Measurements from ENCODE around the gene CYP26C1.

DNA sequence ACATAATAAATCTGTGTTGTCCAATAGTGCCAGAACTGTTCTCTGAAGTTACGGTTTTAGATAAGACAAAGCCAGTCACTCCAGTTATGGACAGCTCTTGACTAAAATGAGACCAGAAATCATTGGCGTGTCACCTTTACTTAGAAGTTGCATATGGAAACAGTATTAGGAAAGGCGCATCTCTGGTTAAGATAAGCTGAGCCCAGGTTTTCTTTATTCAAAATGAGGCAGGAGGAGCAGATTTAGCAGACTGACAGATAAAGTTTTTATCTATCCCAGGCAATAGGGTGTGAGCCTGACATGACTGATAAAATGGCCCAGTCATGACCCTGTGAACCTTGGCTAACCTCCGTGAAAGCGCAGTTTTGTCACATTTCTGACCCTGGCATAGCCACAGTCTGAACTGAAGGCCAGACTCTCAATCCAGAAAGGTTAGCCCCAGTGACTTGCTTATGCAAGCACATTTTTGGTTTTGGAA is 17.3 kb downstream of the CYP26C1 start:
- TF ChIP-seq, protein P1, sequence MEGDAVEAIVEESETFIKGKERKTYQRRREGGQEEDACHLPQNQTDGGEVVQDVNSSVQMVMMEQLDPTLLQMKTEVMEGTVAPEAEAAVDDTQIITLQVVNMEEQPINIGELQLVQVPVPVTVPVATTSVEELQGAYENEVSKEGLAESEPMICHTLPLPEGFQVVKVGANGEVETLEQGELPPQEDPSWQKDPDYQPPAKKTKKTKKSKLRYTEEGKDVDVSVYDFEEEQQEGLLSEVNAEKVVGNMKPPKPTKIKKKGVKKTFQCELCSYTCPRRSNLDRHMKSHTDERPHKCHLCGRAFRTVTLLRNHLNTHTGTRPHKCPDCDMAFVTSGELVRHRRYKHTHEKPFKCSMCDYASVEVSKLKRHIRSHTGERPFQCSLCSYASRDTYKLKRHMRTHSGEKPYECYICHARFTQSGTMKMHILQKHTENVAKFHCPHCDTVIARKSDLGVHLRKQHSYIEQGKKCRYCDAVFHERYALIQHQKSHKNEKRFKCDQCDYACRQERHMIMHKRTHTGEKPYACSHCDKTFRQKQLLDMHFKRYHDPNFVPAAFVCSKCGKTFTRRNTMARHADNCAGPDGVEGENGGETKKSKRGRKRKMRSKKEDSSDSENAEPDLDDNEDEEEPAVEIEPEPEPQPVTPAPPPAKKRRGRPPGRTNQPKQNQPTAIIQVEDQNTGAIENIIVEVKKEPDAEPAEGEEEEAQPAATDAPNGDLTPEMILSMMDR (conservative IDR thresholded peaks at IDR 0.05): no peak
- TF ChIP-seq EZH2 (IDR thresholded peaks at IDR 0.05; ENCODE audit: low read depth): no peak

Measured in PC-9 (cell line).